Endometrial microvascular endothelial cells (primary cell): Measurements from ENCODE around the gene HOTAIR. TPM values are rescaled to one million over a fixed set of nuclear protein-coding genes. Genes with fewer than 3 reads are reported as not detected.

ENCODE experiments used
- in situ Hi-C: cut with HindIII; loops from 2 replicates; pipeline ENCODE4 v1.10.0; 2017; ENCODE audit warnings: low sequenced_read_pairs, low pct_unique_long_range_greater_than_20kb; ENCODE audit errors: inconsistent ontology term
- total RNA-seq: library from RNA; depleted of rRNA; stranded (reverse); fragments of >200 nt; gene quantifications from one replicate; pipeline ENCODE4 v1.2.3, GENCODE V29; 2015; ENCODE audit errors: inconsistent ontology term

The HOTAIR gene
- total RNA-seq, 1 donor from 2014 or later = not detected

DNA sequence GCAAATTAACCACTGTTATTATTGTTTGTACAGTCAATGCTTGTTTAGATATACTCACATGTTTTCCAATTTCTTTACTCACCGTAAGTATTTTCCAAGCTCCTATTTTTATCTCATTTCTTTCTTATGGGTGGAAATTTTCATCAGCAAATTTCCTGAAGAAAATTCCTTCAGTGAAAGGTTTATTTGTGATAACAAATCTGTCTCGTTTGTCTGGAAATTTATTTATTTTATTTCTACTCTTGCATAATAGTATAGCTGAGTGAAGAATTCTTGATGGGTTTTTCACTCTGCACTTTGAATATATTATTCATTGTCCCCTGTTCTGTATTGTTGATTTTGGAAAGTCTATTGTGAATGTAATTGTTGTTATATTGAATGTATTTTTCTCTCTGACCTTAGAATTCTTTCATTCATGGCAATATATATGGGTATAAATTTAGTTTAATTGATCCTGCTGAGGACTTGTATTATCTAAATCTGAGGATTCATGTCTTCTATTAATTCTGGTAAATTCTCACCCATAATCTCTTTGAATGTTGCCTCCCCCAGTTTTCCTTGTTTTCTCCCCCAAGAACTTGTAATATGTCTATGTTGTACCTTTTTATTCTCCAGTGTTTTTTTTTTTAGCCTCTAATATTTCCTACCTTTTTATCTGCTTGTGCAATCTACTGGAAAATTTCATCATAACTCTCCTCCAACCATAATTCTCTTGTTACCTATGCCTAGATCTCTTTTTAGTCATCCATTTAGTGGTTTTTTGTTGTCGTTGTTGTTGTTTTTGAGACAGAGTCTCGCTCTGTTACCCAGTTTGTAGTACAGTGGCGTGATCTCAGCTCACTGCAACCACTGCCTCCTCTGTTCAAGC lies 57.7 kb downstream of the HOTAIR start:
- in situ Hi-C loops = no loop called here

Other genes starting within 250 kb of the HOTAIR start
- 38.3 TPM for gene CALCOCO1, start 247.5 kb downstream of the HOTAIR start, total RNA-seq
- not detected for gene CISTR, start 223.0 kb downstream of the HOTAIR start, total RNA-seq
- not detected for gene HOXC13, start 36.1 kb downstream of the HOTAIR start, total RNA-seq
- not detected for gene HOXC12, start 20.1 kb downstream of the HOTAIR start, total RNA-seq
- gene HOXC11, start 1.8 kb downstream of the HOTAIR start, total RNA-seq = not detected
- not detected for gene HOXC10, start 10.2 kb upstream of the HOTAIR start, total RNA-seq
- not detected for gene HOXC9, start 25.2 kb upstream of the HOTAIR start, total RNA-seq
- 0.84 TPM for gene HOXC8, start 34.0 kb upstream of the HOTAIR start, total RNA-seq
- gene HOXC6, start 53.5 kb upstream of the HOTAIR start, total RNA-seq = not detected
- gene HOXC5, start 58.1 kb upstream of the HOTAIR start, total RNA-seq = not detected
- gene HOXC4, start 78.9 kb upstream of the HOTAIR start, total RNA-seq = not detected
- 72.7 TPM for gene SMUG1, start 214.0 kb upstream of the HOTAIR start, total RNA-seq